KMS-11 (cell line): ENCODE measurements around the gene IFT80.

Experiments used
- H2AFZ ChIP-seq: fragments of 200-600 bp; sonication (generic); 2 replicates; pipeline ENCODE4 v1.6.1; 2016; ENCODE audit warnings: antibody characterized with exemption, mixed run types, low read depth
- H3K27ac ChIP-seq: fragments of 200-600 bp; sonication (generic); 2 replicates; pipeline ENCODE4 v1.6.1; 2016; ENCODE audit warnings: mild to moderate bottlenecking, mixed run types
- H3K27me3 ChIP-seq: fragments of 200-600 bp; sonication (generic); 2 replicates; pipeline ENCODE4 v1.6.1; 2017; ENCODE audit warnings: mild to moderate bottlenecking, low read depth, mixed run types, moderate library complexity; ENCODE audit not compliant: insufficient read depth
- H3K36me3 ChIP-seq: fragments of 200-600 bp; sonication (generic); 2 replicates; pipeline ENCODE4 v1.6.1; 2017; ENCODE audit warnings: mild to moderate bottlenecking, mixed run types; ENCODE audit not compliant: insufficient read depth
- H3K4me1 ChIP-seq: fragments of 200-600 bp; sonication (generic); 2 replicates; pipeline ENCODE4 v1.6.1; 2016; ENCODE audit warnings: mild to moderate bottlenecking, low read depth, mixed run types; ENCODE audit not compliant: poor library complexity, severe bottlenecking
- H3K4me2 ChIP-seq: fragments of 200-600 bp; sonication (generic); 2 replicates; pipeline ENCODE4 v1.7.0; 2016; ENCODE audit warnings: mild to moderate bottlenecking, mixed run types
- H3K4me3 ChIP-seq: fragments of 200-600 bp; sonication (generic); IDR thresholded peaks from 2 replicates; pipeline ENCODE4 v1.6.1; 2017; ENCODE audit warnings: low read depth, low read length, mixed read lengths; ENCODE audit not compliant: insufficient read depth
- H3K79me2 ChIP-seq: fragments of 200-600 bp; sonication (generic); 2 replicates; pipeline ENCODE4 v1.6.1; 2016; ENCODE audit warnings: low read depth, mixed run types; ENCODE audit not compliant: insufficient read depth
- H3K9ac ChIP-seq: fragments of 200-600 bp; sonication (generic); 2 replicates; pipeline ENCODE4 v1.6.1; 2016; ENCODE audit warnings: mild to moderate bottlenecking, mixed run types
- H4K20me1 ChIP-seq: fragments of 200-600 bp; sonication (generic); 2 replicates; pipeline ENCODE4 v1.6.1; 2016; ENCODE audit warnings: mild to moderate bottlenecking, mixed run types; ENCODE audit not compliant: insufficient read depth
- TF ChIP-seq, protein P1 (sequence below): fragments of 200-600 bp; sonication (generic); conservative IDR thresholded peaks from 2 replicates; pipeline ENCODE4 v1.6.1; 2017; ENCODE audit warnings: low read depth, mild to moderate bottlenecking, antibody characterized with exemption, low read length, moderate library complexity, mixed read lengths

Gene IFT80

GRCh38 chr3:160403028-160403545, 4.1 kb upstream of the IFT80 start:
- no peaks in the 10 kb centered on the region for H3K27me3 ChIP-seq
- H3K79me2 ChIP-seq: peaks cover 97% of the 10 kb centered on the region
- H4K20me1 ChIP-seq: peaks cover 52% of the 10 kb centered on the region
- H3K4me3 ChIP-seq: no peak overlapping the region
- H2AFZ ChIP-seq: no peak overlapping the region
- TF ChIP-seq, protein P1, sequence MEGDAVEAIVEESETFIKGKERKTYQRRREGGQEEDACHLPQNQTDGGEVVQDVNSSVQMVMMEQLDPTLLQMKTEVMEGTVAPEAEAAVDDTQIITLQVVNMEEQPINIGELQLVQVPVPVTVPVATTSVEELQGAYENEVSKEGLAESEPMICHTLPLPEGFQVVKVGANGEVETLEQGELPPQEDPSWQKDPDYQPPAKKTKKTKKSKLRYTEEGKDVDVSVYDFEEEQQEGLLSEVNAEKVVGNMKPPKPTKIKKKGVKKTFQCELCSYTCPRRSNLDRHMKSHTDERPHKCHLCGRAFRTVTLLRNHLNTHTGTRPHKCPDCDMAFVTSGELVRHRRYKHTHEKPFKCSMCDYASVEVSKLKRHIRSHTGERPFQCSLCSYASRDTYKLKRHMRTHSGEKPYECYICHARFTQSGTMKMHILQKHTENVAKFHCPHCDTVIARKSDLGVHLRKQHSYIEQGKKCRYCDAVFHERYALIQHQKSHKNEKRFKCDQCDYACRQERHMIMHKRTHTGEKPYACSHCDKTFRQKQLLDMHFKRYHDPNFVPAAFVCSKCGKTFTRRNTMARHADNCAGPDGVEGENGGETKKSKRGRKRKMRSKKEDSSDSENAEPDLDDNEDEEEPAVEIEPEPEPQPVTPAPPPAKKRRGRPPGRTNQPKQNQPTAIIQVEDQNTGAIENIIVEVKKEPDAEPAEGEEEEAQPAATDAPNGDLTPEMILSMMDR: no peak
- H3K36me3 ChIP-seq: peaks cover 52% of the 10 kb centered on the region
- peak overlapping the region; percentile 95 for H3K4me2 ChIP-seq
- peak overlapping the region; percentile 99 for H3K27ac ChIP-seq
- peak overlapping the region; percentile 99 for H3K9ac ChIP-seq
- H3K4me1 ChIP-seq: peaks cover 46% of the 10 kb centered on the region

GRCh38 chr3:160402221-160403027, 3.4 kb upstream of the IFT80 start:
- H3K36me3 ChIP-seq: peaks cover 50% of the 10 kb centered on the region
- no peak overlapping the region for H2AFZ ChIP-seq
- TF ChIP-seq, protein P1: no peak
- peaks cover 48% of the 10 kb centered on the region for H4K20me1 ChIP-seq
- H3K4me2 ChIP-seq: peak overlapping the region; percentile 95
- H3K4me1 ChIP-seq: peaks cover 44% of the 10 kb centered on the region
- peak overlapping the region; percentile 99 for H3K27ac ChIP-seq
- H3K9ac ChIP-seq: peak overlapping the region; percentile 99
- peaks cover 97% of the 10 kb centered on the region for H3K79me2 ChIP-seq
- no peaks in the 10 kb centered on the region for H3K27me3 ChIP-seq
- H3K4me3 ChIP-seq: no peak overlapping the region

DNA sequence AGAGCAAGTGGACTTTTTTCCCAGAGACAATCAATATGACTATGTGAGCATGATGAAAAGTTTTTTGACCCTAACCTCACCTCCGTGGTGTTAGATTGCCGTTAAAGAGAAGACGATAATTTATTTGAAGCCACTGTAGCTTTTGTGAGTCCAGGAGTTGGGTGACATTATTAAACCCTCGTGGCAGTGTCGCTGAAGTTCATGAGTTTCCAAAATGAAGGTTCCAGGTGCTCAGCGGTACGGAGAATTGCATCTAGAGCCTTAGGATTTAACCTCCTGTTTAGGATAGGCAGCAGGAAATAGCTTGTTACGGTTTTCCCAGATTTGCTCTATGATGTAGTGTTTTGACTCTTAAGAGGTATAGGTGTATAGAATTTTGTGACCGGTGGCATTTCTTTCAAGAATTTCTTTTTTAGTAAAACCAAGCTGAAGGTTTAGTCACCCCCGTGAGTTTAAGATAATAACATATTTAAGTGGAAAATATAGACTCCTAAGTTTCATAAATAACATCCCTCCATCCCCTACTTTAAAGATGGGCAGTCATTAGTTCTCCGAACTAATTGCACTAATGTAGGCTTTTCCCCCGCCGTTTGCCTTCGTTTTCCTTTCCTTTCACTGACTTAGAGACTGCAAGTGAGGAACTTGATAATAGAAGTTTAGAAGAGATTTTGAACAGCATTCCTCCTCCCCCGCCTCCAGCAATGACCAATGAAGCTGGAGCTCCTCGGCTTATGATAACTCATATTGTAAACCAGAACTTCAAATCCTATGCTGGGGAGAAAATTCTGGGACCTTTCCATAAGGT, 2.5 kb upstream of the IFT80 start:
- H3K27ac ChIP-seq: peak overlapping the region; percentile 99
- H2AFZ ChIP-seq: no peak overlapping the region
- peak overlapping the region; percentile 99 for H3K9ac ChIP-seq
- peak overlapping the region; percentile 47 for H3K4me3 ChIP-seq
- H3K79me2 ChIP-seq: peaks cover 93% of the 10 kb centered on the region
- peaks cover 38% of the 10 kb centered on the region for H3K4me1 ChIP-seq
- peaks cover 45% of the 10 kb centered on the region for H4K20me1 ChIP-seq
- H3K27me3 ChIP-seq: no peaks in the 10 kb centered on the region
- peaks cover 43% of the 10 kb centered on the region for H3K36me3 ChIP-seq
- peak overlapping the region; percentile 95 for H3K4me2 ChIP-seq
- TF ChIP-seq, protein P1: no peak

GRCh38 chr3:160400702-160401150, 1.7 kb upstream of the IFT80 start:
- peak overlapping the region; percentile 95; the same call in 1 of the 2 replicates for H3K4me2 ChIP-seq
- peak overlapping the region; percentile 99 for H3K27ac ChIP-seq
- H2AFZ ChIP-seq: no peak overlapping the region
- peak overlapping the region; percentile 99 for H3K9ac ChIP-seq
- peaks cover 36% of the 10 kb centered on the region for H3K4me1 ChIP-seq
- H4K20me1 ChIP-seq: peaks cover 39% of the 10 kb centered on the region
- H3K27me3 ChIP-seq: no peaks in the 10 kb centered on the region
- TF ChIP-seq, protein P1: no peak
- H3K36me3 ChIP-seq: peaks cover 36% of the 10 kb centered on the region; the same call in 1 of the 2 replicates
- peaks cover 85% of the 10 kb centered on the region for H3K79me2 ChIP-seq
- H3K4me3 ChIP-seq: peak overlapping the region; percentile 66
